ENCODE data around the gene PITPNM1. TPM values are rescaled to one million over a fixed set of nuclear protein-coding genes. Genes with fewer than 3 reads are reported as not detected.

Gene PITPNM1
- polyA plus RNA-seq, 1 donor from 2014 or later: 25.8 TPM

- Histone ChIP-seq H3K9ac (ENCODE audit: low read length) (no peak overlapping the region), H4K20me1 (ENCODE audit: insufficient read depth) (no peaks in the 10 kb centered on the region), H3K36me3 (ENCODE audit: insufficient read depth, low read length) (no peaks in the 10 kb centered on the region), H3F3A (ENCODE audit: insufficient read depth, low read length, poor library complexity, severe bottlenecking) (no peaks in the 10 kb centered on the region), H3K9me3 (ENCODE audit: low read length) (no peaks in the 10 kb centered on the region), H2AFZ (ENCODE audit: low read depth, low read length) (no peak overlapping the region), H3K9me2 (ENCODE audit: insufficient read depth, low read length) (no peaks in the 10 kb centered on the region), H3K4me2 (ENCODE audit: low read length) (no peak overlapping the region), H3K79me2 (replicated peaks; ENCODE audit: insufficient read depth, low read length) (no peaks in the 10 kb centered on the region), H3K27me3 (ENCODE audit: insufficient read depth, low read depth, low read length) (no peaks in the 10 kb centered on the region), H3K27ac (ENCODE audit: low read length) (no peak overlapping the region), H3K4me3 (ENCODE audit: low read length) (no peak overlapping the region)
- TF ChIP-seq, protein P1, sequence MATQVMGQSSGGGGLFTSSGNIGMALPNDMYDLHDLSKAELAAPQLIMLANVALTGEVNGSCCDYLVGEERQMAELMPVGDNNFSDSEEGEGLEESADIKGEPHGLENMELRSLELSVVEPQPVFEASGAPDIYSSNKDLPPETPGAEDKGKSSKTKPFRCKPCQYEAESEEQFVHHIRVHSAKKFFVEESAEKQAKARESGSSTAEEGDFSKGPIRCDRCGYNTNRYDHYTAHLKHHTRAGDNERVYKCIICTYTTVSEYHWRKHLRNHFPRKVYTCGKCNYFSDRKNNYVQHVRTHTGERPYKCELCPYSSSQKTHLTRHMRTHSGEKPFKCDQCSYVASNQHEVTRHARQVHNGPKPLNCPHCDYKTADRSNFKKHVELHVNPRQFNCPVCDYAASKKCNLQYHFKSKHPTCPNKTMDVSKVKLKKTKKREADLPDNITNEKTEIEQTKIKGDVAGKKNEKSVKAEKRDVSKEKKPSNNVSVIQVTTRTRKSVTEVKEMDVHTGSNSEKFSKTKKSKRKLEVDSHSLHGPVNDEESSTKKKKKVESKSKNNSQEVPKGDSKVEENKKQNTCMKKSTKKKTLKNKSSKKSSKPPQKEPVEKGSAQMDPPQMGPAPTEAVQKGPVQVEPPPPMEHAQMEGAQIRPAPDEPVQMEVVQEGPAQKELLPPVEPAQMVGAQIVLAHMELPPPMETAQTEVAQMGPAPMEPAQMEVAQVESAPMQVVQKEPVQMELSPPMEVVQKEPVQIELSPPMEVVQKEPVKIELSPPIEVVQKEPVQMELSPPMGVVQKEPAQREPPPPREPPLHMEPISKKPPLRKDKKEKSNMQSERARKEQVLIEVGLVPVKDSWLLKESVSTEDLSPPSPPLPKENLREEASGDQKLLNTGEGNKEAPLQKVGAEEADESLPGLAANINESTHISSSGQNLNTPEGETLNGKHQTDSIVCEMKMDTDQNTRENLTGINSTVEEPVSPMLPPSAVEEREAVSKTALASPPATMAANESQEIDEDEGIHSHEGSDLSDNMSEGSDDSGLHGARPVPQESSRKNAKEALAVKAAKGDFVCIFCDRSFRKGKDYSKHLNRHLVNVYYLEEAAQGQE (IDR thresholded peaks at IDR 0.05; ENCODE audit: borderline replicate concordance): no peak
- TF ChIP-seq MXI1 (conservative IDR thresholded peaks at IDR 0.05; ENCODE audit: poor library complexity, severe bottlenecking) (no peak), EP300 (conservative IDR thresholded peaks at IDR 0.05; ENCODE audit: poor library complexity, severe bottlenecking) (no peak)
Observed at GRCh38 chr11:67535561-67535960, 30.4 kb upstream of the PITPNM1 start.

GRCh38 chr11:67534070-67534679, 29.0 kb upstream of the PITPNM1 start:
- H3K9me3 ChIP-seq (ENCODE audit: low read length): no peaks in the 10 kb centered on the region
- no peak for TF ChIP-seq POLR2AphosphoS5 (IDR thresholded peaks at IDR 0.05)
- TF ChIP-seq, protein P2, sequence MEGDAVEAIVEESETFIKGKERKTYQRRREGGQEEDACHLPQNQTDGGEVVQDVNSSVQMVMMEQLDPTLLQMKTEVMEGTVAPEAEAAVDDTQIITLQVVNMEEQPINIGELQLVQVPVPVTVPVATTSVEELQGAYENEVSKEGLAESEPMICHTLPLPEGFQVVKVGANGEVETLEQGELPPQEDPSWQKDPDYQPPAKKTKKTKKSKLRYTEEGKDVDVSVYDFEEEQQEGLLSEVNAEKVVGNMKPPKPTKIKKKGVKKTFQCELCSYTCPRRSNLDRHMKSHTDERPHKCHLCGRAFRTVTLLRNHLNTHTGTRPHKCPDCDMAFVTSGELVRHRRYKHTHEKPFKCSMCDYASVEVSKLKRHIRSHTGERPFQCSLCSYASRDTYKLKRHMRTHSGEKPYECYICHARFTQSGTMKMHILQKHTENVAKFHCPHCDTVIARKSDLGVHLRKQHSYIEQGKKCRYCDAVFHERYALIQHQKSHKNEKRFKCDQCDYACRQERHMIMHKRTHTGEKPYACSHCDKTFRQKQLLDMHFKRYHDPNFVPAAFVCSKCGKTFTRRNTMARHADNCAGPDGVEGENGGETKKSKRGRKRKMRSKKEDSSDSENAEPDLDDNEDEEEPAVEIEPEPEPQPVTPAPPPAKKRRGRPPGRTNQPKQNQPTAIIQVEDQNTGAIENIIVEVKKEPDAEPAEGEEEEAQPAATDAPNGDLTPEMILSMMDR (IDR thresholded peaks at IDR 0.05; ENCODE audit: poor library complexity, severe bottlenecking): no peak
- no peak for TF ChIP-seq TAF1 (IDR thresholded peaks at IDR 0.05; ENCODE audit: low read depth)
- TF ChIP-seq EP300 (conservative IDR thresholded peaks at IDR 0.05; ENCODE audit: poor library complexity, severe bottlenecking): no peak
- TF ChIP-seq, protein P1 (IDR thresholded peaks at IDR 0.05; ENCODE audit: borderline replicate concordance): no peak
- TF ChIP-seq EZH2 (IDR thresholded peaks at IDR 0.05; ENCODE audit: borderline replicate concordance, insufficient read depth, low read length, poor library complexity, severe bottlenecking): no peak
- no peak for TF ChIP-seq SMC3 (conservative IDR thresholded peaks at IDR 0.05; ENCODE audit: poor library complexity)
- TF ChIP-seq RAD21 (conservative IDR thresholded peaks at IDR 0.05): no peak
- TF ChIP-seq MXI1 (conservative IDR thresholded peaks at IDR 0.05; ENCODE audit: poor library complexity, severe bottlenecking): no peak
- no peak overlapping the region for H2AFZ ChIP-seq (ENCODE audit: low read depth, low read length)
- H3K79me2 ChIP-seq (replicated peaks; ENCODE audit: insufficient read depth, low read length): no peaks in the 10 kb centered on the region
- H3K27me3 ChIP-seq (ENCODE audit: insufficient read depth, low read depth, low read length): no peaks in the 10 kb centered on the region
- H3K4me2 ChIP-seq (ENCODE audit: low read length): no peak overlapping the region
- no peaks in the 10 kb centered on the region for H3K9me2 ChIP-seq (ENCODE audit: insufficient read depth, low read length)
- H3K36me3 ChIP-seq (ENCODE audit: insufficient read depth, low read length): no peaks in the 10 kb centered on the region
- H4K20me1 ChIP-seq (ENCODE audit: insufficient read depth): no peaks in the 10 kb centered on the region
- H3F3A ChIP-seq (ENCODE audit: insufficient read depth, low read length, poor library complexity, severe bottlenecking): no peaks in the 10 kb centered on the region
- H3K4me3 ChIP-seq (ENCODE audit: low read length): no peak overlapping the region
- no peak overlapping the region for H3K27ac ChIP-seq (ENCODE audit: low read length)
- H3K9ac ChIP-seq (ENCODE audit: low read length): no peak overlapping the region
